Stomach (tissue), 4 donors: ENCODE results near the gene HEMK1.

Experiments used
- CTCF ChIP-seq, 7 experiments: fragments of 450-650 bp in 4 of 7; fragments of 200-600 bp in 3 of 7; sonication (generic) in 3 of 7; IDR thresholded peaks; one replicate each; pipeline ENCODE4 v1.5.1; 2016 to 2019; ENCODE audit warnings: antibody characterized with exemption in 7 of 7, control low read depth in 2 of 7, mild to moderate bottlenecking in 1 of 7
- EP300 ChIP-seq: sonication (generic); formaldehyde crosslinking; IDR thresholded peaks from one replicate; pipeline ENCODE4 v1.6.1; 2017; ENCODE audit warnings: antibody characterized with exemption
- POLR2A ChIP-seq, 4 donors: fragments of 450-650 bp; IDR thresholded peaks; one replicate each; pipeline ENCODE4 v1.6.1; 2016; ENCODE audit warnings: antibody characterized with exemption in 4 of 4, control low read depth in 2 of 4, mild to moderate bottlenecking in 1 of 4, moderate library complexity in 1 of 4
- POLR2AphosphoS5 ChIP-seq, 3 donors: sonication (generic); formaldehyde crosslinking; IDR thresholded peaks; one replicate each; pipeline ENCODE4 v1.6.1; 2016; ENCODE audit warnings: antibody characterized with exemption in 3 of 3

- TF ChIP-seq CTCF (IDR thresholded peaks at IDR 0.05) (no peak), POLR2A (IDR thresholded peaks at IDR 0.05) (no peak), POLR2AphosphoS5 (IDR thresholded peaks at IDR 0.05) (no peak), EP300 (no peak)
These were observed 29.7 kb upstream of the HEMK1 start for GRCh38 chr3:50539356-50540286.
